ENCODE results near the gene KNOP1. TPM values are rescaled to one million over a fixed set of nuclear protein-coding genes. Genes with fewer than 3 reads are reported as not detected.

The KNOP1 gene
- total RNA-seq, 1 experiment from 2014 or later = 99.0 TPM

- H3K9me3 Mint-ChIP-seq (ENCODE audit: low read depth, unreplicated experiment) = no peaks in the 10 kb centered on the region
- H3K27ac Mint-ChIP-seq (ENCODE audit: unreplicated experiment) = no peak overlapping the region
- DNase-seq = no peak
- TF ChIP-seq CTCF (IDR thresholded peaks at IDR 0.05; ENCODE audit: unreplicated experiment) = no peak
- CTCF ChIA-PET = no interaction called here
- H3K4me1 Mint-ChIP-seq (ENCODE audit: low read depth, unreplicated experiment) = peaks cover 31% of the 10 kb centered on the region
- H3K27me3 Mint-ChIP-seq (ENCODE audit: unreplicated experiment) = no peaks in the 10 kb centered on the region
- H3K4me3 Mint-ChIP-seq (ENCODE audit: low read depth, unreplicated experiment) = no peak overlapping the region
- BruUV-seq (replicated peaks) = no TSS peak
- intact Hi-C loops (cut with micrococcal nuclease; ENCODE audit: unreplicated experiment) = no loop called here
- H3K36me3 Mint-ChIP-seq (ENCODE audit: insufficient read depth, unreplicated experiment) = peaks cover 79% of the 10 kb centered on the region
Measured at GRCh38 chr16:19705146-19705501, 12.9 kb downstream of the KNOP1 start.

- H3K36me3 Mint-ChIP-seq (ENCODE audit: insufficient read depth, unreplicated experiment) = peaks cover 74% of the 10 kb centered on the region
- no peak for DNase-seq
- CTCF ChIA-PET = interaction anchor here (0.6 kb wide), 1 partner anchor 36 kb away, joined by 4 read pairs; no protein-coding TSS in a partner anchor
Measured at GRCh38 chr16:19704321-19705145, 13.5 kb downstream of the KNOP1 start.

GRCh38 chr16:19703172-19703889 lies 14.7 kb downstream of the KNOP1 start:
- H3K36me3 Mint-ChIP-seq (ENCODE audit: insufficient read depth, unreplicated experiment) = peaks cover 78% of the 10 kb centered on the region
- no peaks in the 10 kb centered on the region for H3K27me3 Mint-ChIP-seq (ENCODE audit: unreplicated experiment)
- H3K9me3 Mint-ChIP-seq (ENCODE audit: low read depth, unreplicated experiment) = no peaks in the 10 kb centered on the region
- TSS peak; percentile 2 for BruUV-seq (replicated peaks)
- TF ChIP-seq CTCF (IDR thresholded peaks at IDR 0.05; ENCODE audit: unreplicated experiment) = no peak
- DNase-seq = no peak
- CTCF ChIA-PET = interaction anchor here (0.7 to 0.9 kb wide), 2 partner anchors 19 to 181 kb away, joined by 3 to 6 read pairs; partner anchors contain the start of gene GPRC5B
- H3K4me3 Mint-ChIP-seq (ENCODE audit: low read depth, unreplicated experiment) = no peak overlapping the region
- peak overlapping the region; percentile 30 for H3K27ac Mint-ChIP-seq (ENCODE audit: unreplicated experiment)
- peaks cover 33% of the 10 kb centered on the region for H3K4me1 Mint-ChIP-seq (ENCODE audit: low read depth, unreplicated experiment)
- intact Hi-C loops (cut with micrococcal nuclease; ENCODE audit: unreplicated experiment) = loop anchor here (5.0 kb wide), 2 partner anchors 49 to 179 kb away; partner anchors contain the start of gene GPRC5B

More at GRCh38 chr16:19704321-19705145, 13.5 kb downstream of the KNOP1 start:
- Mint-ChIP-seq H3K27ac (ENCODE audit: unreplicated experiment) (peak overlapping the region; percentile 30), H3K9me3 (ENCODE audit: low read depth, unreplicated experiment) (no peaks in the 10 kb centered on the region), H3K27me3 (ENCODE audit: unreplicated experiment) (no peaks in the 10 kb centered on the region), H3K4me3 (ENCODE audit: low read depth, unreplicated experiment) (no peak overlapping the region), H3K4me1 (ENCODE audit: low read depth, unreplicated experiment) (peaks cover 31% of the 10 kb centered on the region)
- intact Hi-C loops (cut with micrococcal nuclease; ENCODE audit: unreplicated experiment) = loop anchor here (5.0 kb wide), 2 partner anchors 48 to 178 kb away; partner anchors contain the start of gene GPRC5B
- TF ChIP-seq CTCF (IDR thresholded peaks at IDR 0.05; ENCODE audit: unreplicated experiment) = no peak
- no TSS peak for BruUV-seq (replicated peaks)

GRCh38 chr16:19701091-19701490 lies 16.9 kb downstream of the KNOP1 start:
- peaks cover 45% of the 10 kb centered on the region for H3K4me1 Mint-ChIP-seq (ENCODE audit: low read depth, unreplicated experiment)
- peaks cover 75% of the 10 kb centered on the region for H3K36me3 Mint-ChIP-seq (ENCODE audit: insufficient read depth, unreplicated experiment)
- DNase-seq = no peak
- no peak overlapping the region for H3K4me3 Mint-ChIP-seq (ENCODE audit: low read depth, unreplicated experiment)
- CTCF ChIA-PET = no interaction called here
- H3K27me3 Mint-ChIP-seq (ENCODE audit: unreplicated experiment) = no peaks in the 10 kb centered on the region
- no peak overlapping the region for H3K27ac Mint-ChIP-seq (ENCODE audit: unreplicated experiment)
- no peak for TF ChIP-seq CTCF (IDR thresholded peaks at IDR 0.05; ENCODE audit: unreplicated experiment)
- BruUV-seq (replicated peaks) = no TSS peak
- H3K9me3 Mint-ChIP-seq (ENCODE audit: low read depth, unreplicated experiment) = no peaks in the 10 kb centered on the region
- intact Hi-C loops (cut with micrococcal nuclease; ENCODE audit: unreplicated experiment) = loop anchor here (2.0 to 5.0 kb wide), 3 partner anchors 16 to 181 kb away; partner anchors contain the start of gene GPRC5B

Measured in Calu3 (cell line).